ENCODE measurements around the gene VWCE. TPM values are rescaled to one million over a fixed set of nuclear protein-coding genes. Genes with fewer than 3 reads are reported as not detected.

VWCE gene
- total and polyA plus RNA-seq, 9 of the 15 experiments (the other 6 are each of a cell fraction or from before 2014, with no cell fraction given): 0.06 to 1.6 (median 0.63) TPM; not detected in 1

DNA sequence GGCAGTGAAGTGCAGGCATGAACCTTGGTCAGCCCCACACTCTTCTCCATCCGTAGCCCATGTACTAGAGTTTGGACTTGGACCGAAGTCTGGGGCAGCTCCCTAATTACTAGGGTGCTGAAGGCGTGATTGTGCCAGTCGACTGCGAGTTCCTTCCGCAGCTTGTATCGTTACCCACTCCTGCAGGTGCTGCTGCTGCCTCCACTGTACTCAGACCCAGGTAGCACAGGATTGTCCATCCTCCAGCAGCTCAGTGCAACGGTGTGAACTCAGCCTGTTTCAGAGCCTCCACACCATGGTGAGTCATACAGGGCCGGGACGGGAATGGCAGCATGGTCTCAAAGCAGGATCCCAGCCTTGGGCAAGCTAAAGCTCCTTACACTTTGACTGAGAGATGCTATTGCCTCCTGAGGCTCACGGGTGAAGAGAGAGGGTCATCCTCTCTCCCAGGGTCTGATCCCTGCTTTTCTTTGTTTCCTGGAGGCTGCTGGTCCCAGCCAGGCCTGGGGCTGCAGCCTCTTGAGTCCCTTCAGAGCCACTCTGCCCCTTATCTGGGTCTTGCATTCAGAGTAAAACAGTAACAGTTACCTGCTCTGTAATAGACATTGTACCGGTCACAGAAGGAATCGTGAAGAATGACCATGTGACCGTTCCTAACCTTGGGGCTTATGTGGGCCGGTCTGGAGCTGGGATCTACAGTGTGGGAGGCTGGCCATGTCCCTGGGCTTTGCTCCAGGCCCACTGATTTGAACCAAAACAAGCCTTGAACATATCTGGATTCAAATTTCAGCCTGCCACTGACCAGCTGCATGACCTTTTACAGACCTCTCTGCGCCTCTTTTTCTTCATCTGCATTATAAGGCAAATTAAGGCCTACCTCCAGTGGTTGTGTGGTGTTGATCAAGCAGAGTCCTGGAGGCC is 39.6 kb upstream of the VWCE start:
- no peak overlapping the region for H3K4me3 ChIP-seq
- no peaks in the 10 kb centered on the region for H3K9me1 ChIP-seq (ENCODE audit: control insufficient read depth, insufficient read depth, low read length)
- peaks cover 7% of the 10 kb centered on the region for H4K20me1 ChIP-seq (replicated peaks; ENCODE audit: control insufficient read depth, insufficient read depth, low read length)
- H3K27ac ChIP-seq (ENCODE audit: extremely low read depth, low read depth, low read length): peak overlapping the region; percentile 97
- peaks cover 49% of the 10 kb centered on the region for H3K79me2 ChIP-seq (ENCODE audit: control insufficient read depth, insufficient read depth, low read length)
- peak overlapping the region; percentile 100 for H3K4me2 ChIP-seq (ENCODE audit: insufficient read depth, low read length)
- peaks cover 40 to 64% of the 10 kb centered on the region in 2 experiments; a peak in 4 of 5 replicates for H3K4me1 ChIP-seq (replicated peaks in 1 of 2; ENCODE audit: control insufficient read depth in 2 of 2, insufficient read depth in 2 of 2, low read length in 2 of 2)
- peak overlapping the region; percentile 99 for H3K9ac ChIP-seq (ENCODE audit: insufficient read depth in 1 of 2, low read depth in 2 of 2, low read length in 2 of 2)
- CTCF ChIA-PET (ENCODE audit: low intra/inter-chr PET ratio): interaction anchor here (1.1 to 8.5 kb wide), 4 partner anchors 50 to 293 kb away, joined by 3 to 135 read pairs (median 4); no protein-coding TSS in a partner anchor
- no peaks in the 10 kb centered on the region for H3K9me3 ChIP-seq (replicated peaks; ENCODE audit: control insufficient read depth, insufficient read depth, low read depth, low read length)
- no TSS peak for BruUV-seq (replicated peaks)
- H2AFZ ChIP-seq (ENCODE audit: low read depth, low read length): peak overlapping the region; percentile 69
- H3K27me3 ChIP-seq (ENCODE audit: control insufficient read depth in 2 of 2, insufficient read depth in 2 of 2, low read length in 2 of 2): no peaks in the 10 kb centered on the region
- 25% methylated on average over 16 of the region's 16 CpGs for WGBS (ENCODE audit: insufficient coverage, low coverage, missing lambda C conversion rate)
- in situ Hi-C loops (cut with MboI): loop anchor here (5.0 kb wide), 1 partner anchor 53 kb away; no protein-coding TSS in a partner anchor
- ATAC-seq (peak; percentile 37), FAIRE-seq (peak; percentile 80), DNase-seq (ENCODE audit: extremely low read depth in 1 of 4, low spot score in 3 of 4) (peak in 2 of 4 experiments; percentile 62 to 82)
- POLR2A ChIA-PET: interaction anchor here (0.5 to 3.2 kb wide), 20 partner anchors 13 to 313 kb away, joined by 3 to 37 read pairs (median 5); partner anchors contain the start of genes CPSF7, CYB561A3, SDHAF2 and TMEM138
- H3K36me3 ChIP-seq (ENCODE audit: control insufficient read depth, insufficient read depth, low read length): peaks cover 27% of the 10 kb centered on the region
- intact Hi-C loops (cut with micrococcal nuclease): loop anchor here (5.0 kb wide), 2 partner anchors 47 to 77 kb away; no protein-coding TSS in a partner anchor
- TF ChIP-seq ELF4 (CRISPR knock-in tag; IDR thresholded peaks at IDR 0.05) (0 out of 2 replicates have a peak, but pooled peaks have one; percentile 10), JUN (IDR thresholded peaks at IDR 0.05; ENCODE audit: borderline replicate concordance, low read depth, low read length) (0 out of 2 replicates have a peak, but pooled peaks have one; percentile 45), JUN (CRISPR knock-in tag; IDR thresholded peaks at IDR 0.05; ENCODE audit: borderline replicate concordance) (no peak), CTBP1 (IDR thresholded peaks at IDR 0.05; ENCODE audit: borderline replicate concordance) (peak; percentile 40; the same call in 1 of the 2 replicates), ZNF263 (CRISPR knock-in tag; IDR thresholded peaks at IDR 0.05; ENCODE audit: borderline replicate concordance) (no peak)
- TF ChIP-seq, protein P1, sequence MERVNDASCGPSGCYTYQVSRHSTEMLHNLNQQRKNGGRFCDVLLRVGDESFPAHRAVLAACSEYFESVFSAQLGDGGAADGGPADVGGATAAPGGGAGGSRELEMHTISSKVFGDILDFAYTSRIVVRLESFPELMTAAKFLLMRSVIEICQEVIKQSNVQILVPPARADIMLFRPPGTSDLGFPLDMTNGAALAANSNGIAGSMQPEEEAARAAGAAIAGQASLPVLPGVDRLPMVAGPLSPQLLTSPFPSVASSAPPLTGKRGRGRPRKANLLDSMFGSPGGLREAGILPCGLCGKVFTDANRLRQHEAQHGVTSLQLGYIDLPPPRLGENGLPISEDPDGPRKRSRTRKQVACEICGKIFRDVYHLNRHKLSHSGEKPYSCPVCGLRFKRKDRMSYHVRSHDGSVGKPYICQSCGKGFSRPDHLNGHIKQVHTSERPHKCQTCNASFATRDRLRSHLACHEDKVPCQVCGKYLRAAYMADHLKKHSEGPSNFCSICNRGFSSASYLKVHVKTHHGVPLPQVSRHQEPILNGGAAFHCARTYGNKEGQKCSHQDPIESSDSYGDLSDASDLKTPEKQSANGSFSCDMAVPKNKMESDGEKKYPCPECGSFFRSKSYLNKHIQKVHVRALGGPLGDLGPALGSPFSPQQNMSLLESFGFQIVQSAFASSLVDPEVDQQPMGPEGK (CRISPR knock-in tag; IDR thresholded peaks at IDR 0.05; ENCODE audit: borderline replicate concordance): no peak
- TF ChIP-seq, protein P2, sequence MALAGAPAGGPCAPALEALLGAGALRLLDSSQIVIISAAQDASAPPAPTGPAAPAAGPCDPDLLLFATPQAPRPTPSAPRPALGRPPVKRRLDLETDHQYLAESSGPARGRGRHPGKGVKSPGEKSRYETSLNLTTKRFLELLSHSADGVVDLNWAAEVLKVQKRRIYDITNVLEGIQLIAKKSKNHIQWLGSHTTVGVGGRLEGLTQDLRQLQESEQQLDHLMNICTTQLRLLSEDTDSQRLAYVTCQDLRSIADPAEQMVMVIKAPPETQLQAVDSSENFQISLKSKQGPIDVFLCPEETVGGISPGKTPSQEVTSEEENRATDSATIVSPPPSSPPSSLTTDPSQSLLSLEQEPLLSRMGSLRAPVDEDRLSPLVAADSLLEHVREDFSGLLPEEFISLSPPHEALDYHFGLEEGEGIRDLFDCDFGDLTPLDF (CRISPR knock-in tag; IDR thresholded peaks at IDR 0.05): no peak
- TF ChIP-seq, protein P3, sequence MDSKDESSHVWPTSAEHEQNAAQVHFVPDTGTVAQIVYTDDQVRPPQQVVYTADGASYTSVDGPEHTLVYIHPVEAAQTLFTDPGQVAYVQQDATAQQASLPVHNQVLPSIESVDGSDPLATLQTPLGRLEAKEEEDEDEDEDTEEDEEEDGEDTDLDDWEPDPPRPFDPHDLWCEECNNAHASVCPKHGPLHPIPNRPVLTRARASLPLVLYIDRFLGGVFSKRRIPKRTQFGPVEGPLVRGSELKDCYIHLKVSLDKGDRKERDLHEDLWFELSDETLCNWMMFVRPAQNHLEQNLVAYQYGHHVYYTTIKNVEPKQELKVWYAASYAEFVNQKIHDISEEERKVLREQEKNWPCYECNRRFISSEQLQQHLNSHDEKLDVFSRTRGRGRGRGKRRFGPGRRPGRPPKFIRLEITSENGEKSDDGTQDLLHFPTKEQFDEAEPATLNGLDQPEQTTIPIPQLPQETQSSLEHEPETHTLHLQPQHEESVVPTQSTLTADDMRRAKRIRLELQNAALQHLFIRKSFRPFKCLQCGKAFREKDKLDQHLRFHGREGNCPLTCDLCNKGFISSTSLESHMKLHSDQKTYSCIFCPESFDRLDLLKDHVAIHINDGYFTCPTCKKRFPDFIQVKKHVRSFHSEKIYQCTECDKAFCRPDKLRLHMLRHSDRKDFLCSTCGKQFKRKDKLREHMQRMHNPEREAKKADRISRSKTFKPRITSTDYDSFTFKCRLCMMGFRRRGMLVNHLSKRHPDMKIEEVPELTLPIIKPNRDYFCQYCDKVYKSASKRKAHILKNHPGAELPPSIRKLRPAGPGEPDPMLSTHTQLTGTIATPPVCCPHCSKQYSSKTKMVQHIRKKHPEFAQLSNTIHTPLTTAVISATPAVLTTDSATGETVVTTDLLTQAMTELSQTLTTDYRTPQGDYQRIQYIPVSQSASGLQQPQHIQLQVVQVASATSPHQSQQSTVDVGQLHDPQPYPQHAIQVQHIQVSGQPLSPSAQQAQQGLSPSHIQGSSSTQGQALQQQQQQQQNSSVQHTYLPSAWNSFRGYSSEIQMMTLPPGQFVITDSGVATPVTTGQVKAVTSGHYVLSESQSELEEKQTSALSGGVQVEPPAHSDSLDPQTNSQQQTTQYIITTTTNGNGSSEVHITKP (IDR thresholded peaks at IDR 0.05; ENCODE audit: partially characterized antibody): peak; percentile 14
- TF ChIP-seq, protein P4, sequence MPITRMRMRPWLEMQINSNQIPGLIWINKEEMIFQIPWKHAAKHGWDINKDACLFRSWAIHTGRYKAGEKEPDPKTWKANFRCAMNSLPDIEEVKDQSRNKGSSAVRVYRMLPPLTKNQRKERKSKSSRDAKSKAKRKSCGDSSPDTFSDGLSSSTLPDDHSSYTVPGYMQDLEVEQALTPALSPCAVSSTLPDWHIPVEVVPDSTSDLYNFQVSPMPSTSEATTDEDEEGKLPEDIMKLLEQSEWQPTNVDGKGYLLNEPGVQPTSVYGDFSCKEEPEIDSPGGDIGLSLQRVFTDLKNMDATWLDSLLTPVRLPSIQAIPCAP (CRISPR knock-in tag; IDR thresholded peaks at IDR 0.05; ENCODE audit: borderline replicate concordance): no peak
